Testis (tissue), 3 donors: ENCODE data around the gene CHST9. TPM values are rescaled to one million over a fixed set of nuclear protein-coding genes. Genes with fewer than 3 reads are reported as not detected.

Source experiments
- DNase-seq: peaks from one replicate; pipeline ENCODE4 v3.0.0-alpha.2; 2019
- H3K27ac ChIP-seq, 2 donors: fragments of 200-600 bp; sonication (generic); one replicate each; pipeline ENCODE4 v1.5.1; 2019
- H3K27me3 ChIP-seq: fragments of 200-600 bp; sonication (generic); one replicate; pipeline ENCODE4 v1.5.1; 2019
- H3K36me3 ChIP-seq: fragments of 200-600 bp; sonication (generic); one replicate; pipeline ENCODE4 v1.5.1; 2017; ENCODE audit warnings: low read depth; ENCODE audit errors: missing control alignments
- H3K4me1 ChIP-seq: fragments of 200-600 bp; sonication (generic); one replicate; pipeline ENCODE4 v1.5.1; 2019
- H3K4me3 ChIP-seq, 2 donors: fragments of 200-600 bp; sonication (generic); one replicate each; pipeline ENCODE4 v1.5.1; 2017 to 2019
- H3K9me3 ChIP-seq: fragments of 200-600 bp; sonication (generic); one replicate; pipeline ENCODE4 v1.5.1; 2017
- POLR2A ChIP-seq: fragments of 450-650 bp; IDR thresholded peaks from one replicate; pipeline ENCODE4 v1.6.1; 2017; ENCODE audit warnings: antibody characterized with exemption, mild to moderate bottlenecking, moderate library complexity
- WGBS, 2 donors: methylation state at CpG; one replicate each; pipeline ENCODE4 v1.1.5; 2018; 5-methylcytosine and 5-hydroxymethylcytosine counted together
- intact Hi-C: fragments of 100-400 bp; cut with DNase I; formaldehyde crosslinking; loops from one replicate; pipeline ENCODE4 v1.15.1; 2023; ENCODE audit warnings: low total_unique reads
- polyA plus RNA-seq: library from polyadenylated mRNA; stranded (reverse); fragments of 350-450 nt; fragmentation: Illumina TruSeq; extraction: RNeasy Lipid Tissue Mini Kit (QIAGEN cat#74804); gene quantifications from one replicate; pipeline ENCODE4 v1.2.3, GENCODE V29; 2014; ENCODE audit warnings: low read depth, low replicate concordance; ENCODE audit not compliant: insufficient read depth
- total RNA-seq, 2 donors: library from RNA; depleted of rRNA; stranded (reverse); fragments of >200 nt; gene quantifications; one replicate each; pipeline ENCODE4 v1.2.3, GENCODE V29; 2016
- TF ChIP-seq, protein P1 (sequence below), 3 experiments: fragments of 450-650 bp in 2 of 3; fragments of 200-600 bp in 1 of 3; sonication (generic) in 1 of 3; IDR thresholded peaks; one replicate each; pipeline ENCODE4 v1.5.1; 2016 to 2019; ENCODE audit warnings: antibody characterized with exemption in 3 of 3, mild to moderate bottlenecking in 2 of 3, moderate library complexity in 1 of 3

Gene CHST9
- total and polyA plus RNA-seq, 3 donors from 2014 or later: 9.6 to 25.5 (median 20.9) TPM

DNA sequence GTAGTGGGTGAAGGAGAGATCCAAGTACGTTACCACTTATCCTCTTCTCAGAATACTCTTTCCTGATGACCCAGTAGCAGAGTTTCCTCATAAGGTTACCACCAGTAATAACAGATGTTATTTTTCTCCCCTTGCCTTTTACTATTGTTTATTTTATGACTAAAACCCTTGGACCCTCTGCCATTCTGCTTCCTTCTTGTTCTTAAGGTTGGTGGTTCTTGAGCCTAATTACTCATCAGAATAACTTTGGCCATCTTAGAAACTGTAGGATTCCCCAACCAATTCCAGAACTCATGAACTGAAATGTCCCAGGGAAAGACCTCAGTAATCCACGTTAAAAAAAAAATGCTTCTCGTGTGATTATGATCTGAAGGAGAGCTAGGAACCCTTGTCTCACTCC lies 64.9 kb downstream of the CHST9 start:
- no peak overlapping the region for H3K27ac ChIP-seq
- no peaks in the 10 kb centered on the region for H3K9me3 ChIP-seq
- 80 to 89% methylated on average over 3 of the region's 3 CpGs for WGBS, 2 donors
- no peaks in the 10 kb centered on the region for H3K4me1 ChIP-seq
- no peaks in the 10 kb centered on the region for H3K27me3 ChIP-seq
- H3K36me3 ChIP-seq: no peaks in the 10 kb centered on the region
- intact Hi-C loops: no loop called here
- no peak for DNase-seq
- TF ChIP-seq POLR2A: no peak
- TF ChIP-seq, protein P1, sequence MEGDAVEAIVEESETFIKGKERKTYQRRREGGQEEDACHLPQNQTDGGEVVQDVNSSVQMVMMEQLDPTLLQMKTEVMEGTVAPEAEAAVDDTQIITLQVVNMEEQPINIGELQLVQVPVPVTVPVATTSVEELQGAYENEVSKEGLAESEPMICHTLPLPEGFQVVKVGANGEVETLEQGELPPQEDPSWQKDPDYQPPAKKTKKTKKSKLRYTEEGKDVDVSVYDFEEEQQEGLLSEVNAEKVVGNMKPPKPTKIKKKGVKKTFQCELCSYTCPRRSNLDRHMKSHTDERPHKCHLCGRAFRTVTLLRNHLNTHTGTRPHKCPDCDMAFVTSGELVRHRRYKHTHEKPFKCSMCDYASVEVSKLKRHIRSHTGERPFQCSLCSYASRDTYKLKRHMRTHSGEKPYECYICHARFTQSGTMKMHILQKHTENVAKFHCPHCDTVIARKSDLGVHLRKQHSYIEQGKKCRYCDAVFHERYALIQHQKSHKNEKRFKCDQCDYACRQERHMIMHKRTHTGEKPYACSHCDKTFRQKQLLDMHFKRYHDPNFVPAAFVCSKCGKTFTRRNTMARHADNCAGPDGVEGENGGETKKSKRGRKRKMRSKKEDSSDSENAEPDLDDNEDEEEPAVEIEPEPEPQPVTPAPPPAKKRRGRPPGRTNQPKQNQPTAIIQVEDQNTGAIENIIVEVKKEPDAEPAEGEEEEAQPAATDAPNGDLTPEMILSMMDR (IDR thresholded peaks at IDR 0.05): no peak
- H3K4me3 ChIP-seq: no peak overlapping the region

DNA sequence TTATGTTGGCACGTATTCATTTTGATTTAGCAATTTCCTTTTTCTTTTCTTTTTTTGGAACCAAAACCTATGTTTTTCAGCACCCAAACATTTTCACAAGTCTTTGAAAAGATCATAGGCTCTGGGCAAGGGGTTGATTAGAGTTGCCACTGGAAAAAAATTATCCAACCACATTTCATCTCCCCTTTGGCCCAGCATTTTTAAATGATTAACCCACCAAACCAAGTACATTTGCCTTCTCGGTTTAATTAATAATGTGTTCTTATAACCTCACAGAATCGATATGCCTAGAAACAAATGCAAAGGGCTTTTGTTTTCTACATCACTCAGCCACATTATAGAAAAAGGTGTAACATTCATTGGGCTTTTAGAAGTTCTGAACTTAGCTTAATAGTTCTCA lies 66.1 kb downstream of the CHST9 start:
- WGBS, 2 donors: 90 to 92% methylated on average over 3 of the region's 3 CpGs
- intact Hi-C loops: no loop called here
- H3K27me3 ChIP-seq: no peaks in the 10 kb centered on the region
- no peak for DNase-seq
- no peaks in the 10 kb centered on the region for H3K4me1 ChIP-seq
- H3K36me3 ChIP-seq: no peaks in the 10 kb centered on the region
- no peak overlapping the region for H3K27ac ChIP-seq
- no peaks in the 10 kb centered on the region for H3K9me3 ChIP-seq
- no peak overlapping the region for H3K4me3 ChIP-seq
- no peak for TF ChIP-seq POLR2A
- TF ChIP-seq, protein P1 (IDR thresholded peaks at IDR 0.05): no peak

DNA sequence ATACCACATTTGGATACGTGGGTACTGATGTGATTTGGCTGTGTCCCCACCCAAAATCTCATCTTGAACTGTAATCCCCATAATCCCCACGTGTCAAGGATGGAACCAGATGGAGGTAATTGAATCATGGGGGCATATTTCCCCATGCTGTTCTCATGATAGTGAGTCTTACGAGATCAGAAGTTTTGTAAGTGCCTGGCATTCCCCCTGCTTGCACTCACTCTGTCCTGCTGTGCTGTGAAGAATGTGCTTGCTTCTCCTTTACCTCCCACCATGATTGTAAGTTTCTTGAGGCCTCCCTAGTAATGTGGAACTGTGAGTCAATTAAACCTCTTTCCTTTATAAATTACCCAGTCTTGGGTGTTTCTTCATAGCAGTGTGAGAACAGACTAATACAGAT lies 70.3 kb downstream of the CHST9 start:
- Histone ChIP-seq H3K36me3 (no peaks in the 10 kb centered on the region), H3K9me3 (no peaks in the 10 kb centered on the region), H3K4me3 (no peak overlapping the region), H3K4me1 (no peaks in the 10 kb centered on the region), H3K27me3 (no peaks in the 10 kb centered on the region), H3K27ac (no peak overlapping the region)
- no peak for DNase-seq
- intact Hi-C loops: no loop called here
- 70 to 75% methylated on average over 3 of the region's 3 CpGs for WGBS, 2 donors
- no peak for TF ChIP-seq POLR2A
- TF ChIP-seq, protein P1 (IDR thresholded peaks at IDR 0.05): no peak

DNA sequence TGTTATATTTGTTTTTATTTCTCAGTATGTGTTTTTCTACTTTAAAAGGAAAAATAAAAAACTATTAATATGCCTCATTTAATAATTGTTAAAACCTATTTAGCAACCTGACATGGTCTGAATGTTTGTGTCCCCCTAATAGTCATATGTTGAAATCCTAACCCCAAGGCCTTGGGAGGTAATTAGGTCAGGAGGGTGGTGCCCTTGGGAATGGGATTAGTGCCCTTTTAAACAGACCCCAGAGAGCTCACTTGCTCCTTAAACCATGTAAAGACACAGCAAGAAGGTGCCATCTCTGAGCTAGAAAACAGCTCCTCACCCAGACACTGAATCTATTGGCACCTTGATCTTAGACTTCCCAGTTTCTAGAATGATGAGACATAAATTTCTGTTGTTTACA lies 71.8 kb downstream of the CHST9 start:
- Histone ChIP-seq H3K9me3 (no peaks in the 10 kb centered on the region), H3K4me3 (no peak overlapping the region), H3K27me3 (no peaks in the 10 kb centered on the region), H3K36me3 (no peaks in the 10 kb centered on the region), H3K27ac (no peak overlapping the region), H3K4me1 (no peaks in the 10 kb centered on the region)
- intact Hi-C loops: no loop called here
- DNase-seq: no peak
- no peak for TF ChIP-seq POLR2A
- TF ChIP-seq, protein P1 (IDR thresholded peaks at IDR 0.05): no peak

DNA sequence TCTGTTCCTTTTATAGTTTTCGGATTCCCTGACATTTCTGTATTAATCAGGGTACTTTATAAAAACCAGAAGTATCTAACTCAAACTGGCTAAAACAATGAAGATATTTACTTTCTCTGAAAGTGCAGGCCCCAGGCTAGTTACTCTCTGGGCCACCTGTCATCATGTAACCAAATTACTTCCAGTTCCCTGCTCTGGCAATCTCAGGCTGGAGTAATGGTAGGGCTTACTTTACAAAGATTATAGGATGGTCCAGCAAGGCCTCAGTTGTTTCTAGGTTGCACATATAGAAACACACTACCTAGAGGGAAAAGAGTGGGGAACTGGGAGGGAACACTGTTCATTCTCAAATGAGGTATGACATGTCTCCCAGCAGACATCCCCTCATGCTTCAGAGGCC lies 74.8 kb downstream of the CHST9 start:
- intact Hi-C loops: no loop called here
- H3K4me1 ChIP-seq: no peaks in the 10 kb centered on the region
- TF ChIP-seq POLR2A: no peak
- TF ChIP-seq, protein P1 (IDR thresholded peaks at IDR 0.05): no peak
- H3K36me3 ChIP-seq: no peaks in the 10 kb centered on the region
- no peak overlapping the region for H3K4me3 ChIP-seq
- DNase-seq: no peak
- 86 to 95% methylated on average over 1 of the region's 1 CpG for WGBS, 2 donors
- no peaks in the 10 kb centered on the region for H3K27me3 ChIP-seq
- no peaks in the 10 kb centered on the region for H3K9me3 ChIP-seq
- no peak overlapping the region for H3K27ac ChIP-seq
